ENCODE measurements around the gene MOGAT1. TPM values are rescaled to one million over a fixed set of nuclear protein-coding genes. Genes with fewer than 3 reads are reported as not detected.

The MOGAT1 gene
- total RNA-seq, 1 experiment from 2014 or later: not detected

- Mint-ChIP-seq H3K4me1 (no peaks in the 10 kb centered on the region), H3K27ac (no peak overlapping the region), H3K27me3 (ENCODE audit: low read depth) (no peaks in the 10 kb centered on the region; the same call in 1 of the 2 replicates), H3K36me3 (ENCODE audit: insufficient read depth in 1 of 3, low read depth in 3 of 3) (peaks cover 3 to 5% (median 3%) of the 10 kb centered on the region in 3 experiments; a peak in 3 of 7 replicates), H3K9me3 (peaks cover 4 to 5% of the 10 kb centered on the region in 2 experiments), H3K4me3 (no peak overlapping the region)
- H3K4me1 ChIP-seq (ENCODE audit: insufficient read depth, low read length): no peaks in the 10 kb centered on the region
- H3K4me2 ChIP-seq (ENCODE audit: insufficient read depth, insufficient read length, low read length): no peak overlapping the region
- no peaks in the 10 kb centered on the region for H3K79me2 ChIP-seq (ENCODE audit: insufficient read depth, low read length)
- H3K4ac ChIP-seq (ENCODE audit: low read depth, low read length): no peak overlapping the region
- no peaks in the 10 kb centered on the region for H3K79me1 ChIP-seq (ENCODE audit: insufficient read depth, low read depth, low read length, poor library complexity, severe bottlenecking)
- no peak overlapping the region for H3K14ac ChIP-seq (ENCODE audit: insufficient read depth, low read length)
- H3T11ph ChIP-seq (ENCODE audit: low read length): no peak overlapping the region
- H3K9me3 ChIP-seq (ENCODE audit: control insufficient read depth, low read depth, low read length): no peaks in the 10 kb centered on the region
- WGBS (ENCODE audit: extremely low coverage, insufficient read length, low lambda C conversion rate): no CpG with 5 or more reads among the region's 2 CpGs
- H2BK15ac ChIP-seq (ENCODE audit: low read depth, low read length): no peak overlapping the region
- H3K23ac ChIP-seq (ENCODE audit: insufficient read length, low read depth, low read length): no peak overlapping the region
- H3K9ac ChIP-seq (ENCODE audit: extremely low read depth, insufficient read length, low read length): no peak overlapping the region
- no peak overlapping the region for H3K27ac ChIP-seq (ENCODE audit: insufficient read length, low read depth, low read length)
- no peaks in the 10 kb centered on the region for H3K23me2 ChIP-seq (ENCODE audit: insufficient read length, low read depth, low read length, poor library complexity, severe bottlenecking)
- H3K56ac ChIP-seq (ENCODE audit: insufficient read length, low read depth, low read length): no peak overlapping the region
- H2BK12ac ChIP-seq (ENCODE audit: insufficient read length, low read depth, low read length): no peak overlapping the region
- no peak for TF ChIP-seq CTCF (conservative IDR thresholded peaks at IDR 0.05)
- no peaks in the 10 kb centered on the region for H3K27me3 ChIP-seq (ENCODE audit: insufficient read depth, low read length)
- H2BK5ac ChIP-seq (ENCODE audit: insufficient read length, low read length): no peak overlapping the region
- no peak overlapping the region for H4K91ac ChIP-seq (ENCODE audit: insufficient read length, low read depth, low read length)
- no peak overlapping the region for H2AFZ ChIP-seq (ENCODE audit: low read length)
- H3K18ac ChIP-seq (ENCODE audit: insufficient read length, low read depth, low read length): no peak overlapping the region
- no peaks in the 10 kb centered on the region for H4K20me1 ChIP-seq (ENCODE audit: control insufficient read depth, insufficient read depth, insufficient read length)
- no peak overlapping the region for H2BK20ac ChIP-seq (ENCODE audit: low read depth, low read length, poor library complexity, severe bottlenecking)
- H4K5ac ChIP-seq (ENCODE audit: insufficient read length, low read depth, low read length): no peak overlapping the region
- no peak overlapping the region for H4K8ac ChIP-seq (replicated peaks; ENCODE audit: insufficient read length, low read depth, low read length)
- H2BK120ac ChIP-seq (ENCODE audit: low read depth, low read length, poor library complexity, severe bottlenecking): no peak overlapping the region
- no peak for DNase-seq
- no peak overlapping the region for H2AK5ac ChIP-seq (ENCODE audit: insufficient read length, low read length)
Observed at GRCh38 chr2:222688917-222689316, 17.5 kb downstream of the MOGAT1 start.

All from H9 (cell line).